ENCODE data around the gene SYVN1. TPM values are rescaled to one million over a fixed set of nuclear protein-coding genes. Genes with fewer than 3 reads are reported as not detected.

Gene SYVN1
- total and polyA plus RNA-seq, 10 of the 15 experiments (the other 5 are each of a cell fraction or from before 2014, with no cell fraction given) = 0.79 to 63.6 (median 20.1) TPM

DNA sequence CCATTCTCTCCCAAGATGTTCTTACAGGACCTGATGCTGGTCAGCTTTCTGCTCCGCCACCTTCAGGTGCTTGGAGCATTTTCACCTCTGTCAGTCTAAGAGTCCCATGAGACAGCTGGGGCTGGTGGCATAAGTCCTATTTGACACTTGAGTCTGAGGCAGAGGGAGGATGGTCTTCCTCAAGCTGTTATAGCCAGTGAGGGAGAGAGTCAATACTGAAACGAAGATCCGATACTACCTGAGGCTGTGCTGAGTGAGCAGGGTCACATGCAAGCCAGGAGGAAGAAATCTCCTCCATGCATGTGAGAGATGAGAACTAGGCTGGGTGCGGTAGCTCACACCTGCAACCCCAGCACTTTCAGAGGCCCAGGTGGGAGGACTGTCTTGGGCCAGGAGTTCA lies 44.7 kb downstream of the SYVN1 start (continued):
- no peak for TF ChIP-seq BRCA1 (IDR thresholded peaks at IDR 0.05; ENCODE audit: low read depth, low read length)
- TF ChIP-seq, protein P1, sequence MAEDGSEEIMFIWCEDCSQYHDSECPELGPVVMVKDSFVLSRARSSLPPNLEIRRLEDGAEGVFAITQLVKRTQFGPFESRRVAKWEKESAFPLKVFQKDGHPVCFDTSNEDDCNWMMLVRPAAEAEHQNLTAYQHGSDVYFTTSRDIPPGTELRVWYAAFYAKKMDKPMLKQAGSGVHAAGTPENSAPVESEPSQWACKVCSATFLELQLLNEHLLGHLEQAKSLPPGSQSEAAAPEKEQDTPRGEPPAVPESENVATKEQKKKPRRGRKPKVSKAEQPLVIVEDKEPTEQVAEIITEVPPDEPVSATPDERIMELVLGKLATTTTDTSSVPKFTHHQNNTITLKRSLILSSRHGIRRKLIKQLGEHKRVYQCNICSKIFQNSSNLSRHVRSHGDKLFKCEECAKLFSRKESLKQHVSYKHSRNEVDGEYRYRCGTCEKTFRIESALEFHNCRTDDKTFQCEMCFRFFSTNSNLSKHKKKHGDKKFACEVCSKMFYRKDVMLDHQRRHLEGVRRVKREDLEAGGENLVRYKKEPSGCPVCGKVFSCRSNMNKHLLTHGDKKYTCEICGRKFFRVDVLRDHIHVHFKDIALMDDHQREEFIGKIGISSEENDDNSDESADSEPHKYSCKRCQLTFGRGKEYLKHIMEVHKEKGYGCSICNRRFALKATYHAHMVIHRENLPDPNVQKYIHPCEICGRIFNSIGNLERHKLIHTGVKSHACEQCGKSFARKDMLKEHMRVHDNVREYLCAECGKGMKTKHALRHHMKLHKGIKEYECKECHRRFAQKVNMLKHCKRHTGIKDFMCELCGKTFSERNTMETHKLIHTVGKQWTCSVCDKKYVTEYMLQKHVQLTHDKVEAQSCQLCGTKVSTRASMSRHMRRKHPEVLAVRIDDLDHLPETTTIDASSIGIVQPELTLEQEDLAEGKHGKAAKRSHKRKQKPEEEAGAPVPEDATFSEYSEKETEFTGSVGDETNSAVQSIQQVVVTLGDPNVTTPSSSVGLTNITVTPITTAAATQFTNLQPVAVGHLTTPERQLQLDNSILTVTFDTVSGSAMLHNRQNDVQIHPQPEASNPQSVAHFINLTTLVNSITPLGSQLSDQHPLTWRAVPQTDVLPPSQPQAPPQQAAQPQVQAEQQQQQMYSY (CRISPR knock-in tag; IDR thresholded peaks at IDR 0.05) = no peak
- TF ChIP-seq, protein P2, sequence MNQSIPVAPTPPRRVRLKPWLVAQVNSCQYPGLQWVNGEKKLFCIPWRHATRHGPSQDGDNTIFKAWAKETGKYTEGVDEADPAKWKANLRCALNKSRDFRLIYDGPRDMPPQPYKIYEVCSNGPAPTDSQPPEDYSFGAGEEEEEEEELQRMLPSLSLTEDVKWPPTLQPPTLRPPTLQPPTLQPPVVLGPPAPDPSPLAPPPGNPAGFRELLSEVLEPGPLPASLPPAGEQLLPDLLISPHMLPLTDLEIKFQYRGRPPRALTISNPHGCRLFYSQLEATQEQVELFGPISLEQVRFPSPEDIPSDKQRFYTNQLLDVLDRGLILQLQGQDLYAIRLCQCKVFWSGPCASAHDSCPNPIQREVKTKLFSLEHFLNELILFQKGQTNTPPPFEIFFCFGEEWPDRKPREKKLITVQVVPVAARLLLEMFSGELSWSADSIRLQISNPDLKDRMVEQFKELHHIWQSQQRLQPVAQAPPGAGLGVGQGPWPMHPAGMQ (IDR thresholded peaks at IDR 0.05; ENCODE audit: borderline replicate concordance) = no peak
- no peak for TF ChIP-seq STAT1 (conservative IDR thresholded peaks at IDR 0.05)
- no peak for TF ChIP-seq ATF7 (IDR thresholded peaks at IDR 0.05; ENCODE audit: low read depth)
- no peak for TF ChIP-seq TARDBP (IDR thresholded peaks at IDR 0.05; ENCODE audit: borderline replicate concordance)
- TF ChIP-seq, protein P3, sequence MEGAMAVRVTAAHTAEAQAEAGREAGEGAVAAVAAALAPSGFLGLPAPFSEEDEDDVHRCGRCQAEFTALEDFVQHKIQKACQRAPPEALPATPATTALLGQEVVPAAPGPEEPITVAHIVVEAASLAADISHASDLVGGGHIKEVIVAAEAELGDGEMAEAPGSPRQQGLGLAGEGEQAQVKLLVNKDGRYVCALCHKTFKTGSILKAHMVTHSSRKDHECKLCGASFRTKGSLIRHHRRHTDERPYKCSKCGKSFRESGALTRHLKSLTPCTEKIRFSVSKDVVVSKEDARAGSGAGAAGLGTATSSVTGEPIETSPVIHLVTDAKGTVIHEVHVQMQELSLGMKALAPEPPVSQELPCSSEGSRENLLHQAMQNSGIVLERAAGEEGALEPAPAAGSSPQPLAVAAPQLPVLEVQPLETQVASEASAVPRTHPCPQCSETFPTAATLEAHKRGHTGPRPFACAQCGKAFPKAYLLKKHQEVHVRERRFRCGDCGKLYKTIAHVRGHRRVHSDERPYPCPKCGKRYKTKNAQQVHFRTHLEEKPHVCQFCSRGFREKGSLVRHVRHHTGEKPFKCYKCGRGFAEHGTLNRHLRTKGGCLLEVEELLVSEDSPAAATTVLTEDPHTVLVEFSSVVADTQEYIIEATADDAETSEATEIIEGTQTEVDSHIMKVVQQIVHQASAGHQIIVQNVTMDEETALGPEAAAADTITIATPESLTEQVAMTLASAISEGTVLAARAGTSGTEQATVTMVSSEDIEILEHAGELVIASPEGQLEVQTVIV (IDR thresholded peaks at IDR 0.05; ENCODE audit: borderline replicate concordance, partially characterized antibody) = no peak
- TF ChIP-seq, protein P4, sequence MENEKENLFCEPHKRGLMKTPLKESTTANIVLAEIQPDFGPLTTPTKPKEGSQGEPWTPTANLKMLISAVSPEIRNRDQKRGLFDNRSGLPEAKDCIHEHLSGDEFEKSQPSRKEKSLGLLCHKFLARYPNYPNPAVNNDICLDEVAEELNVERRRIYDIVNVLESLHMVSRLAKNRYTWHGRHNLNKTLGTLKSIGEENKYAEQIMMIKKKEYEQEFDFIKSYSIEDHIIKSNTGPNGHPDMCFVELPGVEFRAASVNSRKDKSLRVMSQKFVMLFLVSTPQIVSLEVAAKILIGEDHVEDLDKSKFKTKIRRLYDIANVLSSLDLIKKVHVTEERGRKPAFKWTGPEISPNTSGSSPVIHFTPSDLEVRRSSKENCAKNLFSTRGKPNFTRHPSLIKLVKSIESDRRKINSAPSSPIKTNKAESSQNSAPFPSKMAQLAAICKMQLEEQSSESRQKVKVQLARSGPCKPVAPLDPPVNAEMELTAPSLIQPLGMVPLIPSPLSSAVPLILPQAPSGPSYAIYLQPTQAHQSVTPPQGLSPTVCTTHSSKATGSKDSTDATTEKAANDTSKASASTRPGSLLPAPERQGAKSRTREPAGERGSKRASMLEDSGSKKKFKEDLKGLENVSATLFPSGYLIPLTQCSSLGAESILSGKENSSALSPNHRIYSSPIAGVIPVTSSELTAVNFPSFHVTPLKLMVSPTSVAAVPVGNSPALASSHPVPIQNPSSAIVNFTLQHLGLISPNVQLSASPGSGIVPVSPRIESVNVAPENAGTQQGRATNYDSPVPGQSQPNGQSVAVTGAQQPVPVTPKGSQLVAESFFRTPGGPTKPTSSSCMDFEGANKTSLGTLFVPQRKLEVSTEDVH (IDR thresholded peaks at IDR 0.05; ENCODE audit: low read depth, partially characterized antibody) = no peak
- no peak for TF ChIP-seq CREM (IDR thresholded peaks at IDR 0.05; ENCODE audit: low read depth)
- no peak for TF ChIP-seq HDAC2 (IDR thresholded peaks at IDR 0.05)
- TF ChIP-seq, protein P5, sequence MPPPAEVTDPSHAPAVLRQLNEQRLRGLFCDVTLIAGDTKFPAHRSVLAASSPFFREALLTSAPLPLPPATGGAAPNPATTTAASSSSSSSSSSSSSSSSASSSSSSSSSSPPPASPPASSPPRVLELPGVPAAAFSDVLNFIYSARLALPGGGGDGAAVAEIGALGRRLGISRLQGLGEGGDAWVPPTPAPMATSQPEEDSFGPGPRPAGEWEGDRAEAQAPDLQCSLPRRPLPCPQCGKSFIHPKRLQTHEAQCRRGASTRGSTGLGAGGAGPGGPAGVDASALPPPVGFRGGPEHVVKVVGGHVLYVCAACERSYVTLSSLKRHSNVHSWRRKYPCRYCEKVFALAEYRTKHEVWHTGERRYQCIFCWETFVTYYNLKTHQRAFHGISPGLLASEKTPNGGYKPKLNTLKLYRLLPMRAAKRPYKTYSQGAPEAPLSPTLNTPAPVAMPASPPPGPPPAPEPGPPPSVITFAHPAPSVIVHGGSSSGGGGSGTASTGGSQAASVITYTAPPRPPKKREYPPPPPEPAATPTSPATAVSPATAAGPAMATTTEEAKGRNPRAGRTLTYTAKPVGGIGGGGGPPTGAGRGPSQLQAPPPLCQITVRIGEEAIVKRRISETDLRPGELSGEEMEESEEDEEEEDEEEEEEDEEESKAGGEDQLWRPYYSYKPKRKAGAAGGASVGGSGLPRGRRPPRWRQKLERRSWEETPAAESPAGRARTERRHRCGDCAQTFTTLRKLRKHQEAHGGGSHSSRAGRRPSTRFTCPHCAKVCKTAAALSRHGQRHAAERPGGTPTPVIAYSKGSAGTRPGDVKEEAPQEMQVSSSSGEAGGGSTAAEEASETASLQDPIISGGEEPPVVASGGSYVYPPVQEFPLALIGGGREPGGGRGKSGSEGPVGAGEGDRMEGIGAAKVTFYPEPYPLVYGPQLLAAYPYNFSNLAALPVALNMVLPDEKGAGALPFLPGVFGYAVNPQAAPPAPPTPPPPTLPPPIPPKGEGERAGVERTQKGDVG (CRISPR knock-in tag; IDR thresholded peaks at IDR 0.05) = no peak
- TF ChIP-seq TCF12 (IDR thresholded peaks at IDR 0.05; ENCODE audit: low read depth, low read length) = no peak
- TF ChIP-seq RAD51 (IDR thresholded peaks at IDR 0.05) = no peak
